IMR-90 (cell line): ENCODE data around the gene ITGA5. TPM values are rescaled to one million over a fixed set of nuclear protein-coding genes. Genes with fewer than 3 reads are reported as not detected.

ENCODE experiments used
- ATAC-seq: fragments of 200-7000 bp; cut with Tn5 transposase; 2 replicates; pipeline ENCODE4 v1.9.1; 2020; ENCODE audit warnings: low read depth, mild to moderate bottlenecking, moderate library complexity
- BruUV-seq: library from RNA; stranded (reverse); fragments of 400-500 nt; replicated peaks from 2 replicates; lab custom pipeline; 2021; lab: Mats Ljungman, UMichigan
- CTCF ChIA-PET: fragments of 300-600 bp; formaldehyde crosslinking; extraction: SDS; loops from one replicate; lab custom pipeline; 2021; ENCODE audit warnings: antibody characterized with exemption; lab: Yijun Ruan, JAX
- POLR2A ChIA-PET: fragments of 300-600 bp; sonication (Branson Sonifier 250); formaldehyde crosslinking; loops from one replicate; lab custom pipeline; 2022; ENCODE audit warnings: antibody characterized with exemption; ENCODE audit not compliant: unreplicated experiment; lab: Charles Lee
- DNase-seq: peaks from one replicate; pipeline ENCODE4 v3.0.0; 2013
- H2AFZ ChIP-seq: replicated peaks from 2 replicates; pipeline ENCODE3; 2013; ENCODE audit warnings: low read length, mild to moderate bottlenecking; ENCODE audit not compliant: poor library complexity
- H2AK5ac ChIP-seq: 2 replicates; pipeline ENCODE4 v1.6.1; 2013; ENCODE audit warnings: low read depth, low read length, inconsistent platforms
- H2AK9ac ChIP-seq: replicated peaks from 2 replicates; pipeline ENCODE3; 2013; ENCODE audit warnings: mild to moderate bottlenecking, low read depth, low read length, moderate library complexity; ENCODE audit not compliant: poor library complexity
- H2BK120ac ChIP-seq: 2 replicates; pipeline ENCODE4 v1.6.1; 2013; ENCODE audit warnings: low read depth, low read length, inconsistent platforms
- H2BK15ac ChIP-seq: 3 replicates; pipeline ENCODE4 v1.6.1; 2013; ENCODE audit warnings: low read depth, low read length, inconsistent platforms
- H2BK20ac ChIP-seq: 2 replicates; pipeline ENCODE4 v1.6.1; 2013; ENCODE audit warnings: low read depth, mild to moderate bottlenecking, inconsistent platforms, low read length, moderate library complexity
- H2BK5ac ChIP-seq: 2 replicates; pipeline ENCODE4 v1.6.1; 2013; ENCODE audit warnings: mild to moderate bottlenecking, low read depth, low read length, inconsistent platforms; ENCODE audit not compliant: poor library complexity, severe bottlenecking
- H3K14ac ChIP-seq: replicated peaks from 2 replicates; pipeline ENCODE4 v1.6.1; 2013; ENCODE audit warnings: low read depth, low read length, inconsistent platforms
- H3K18ac ChIP-seq: 2 replicates; pipeline ENCODE4 v1.6.1; 2013; ENCODE audit warnings: low read depth, low read length, control low read depth
- H3K23ac ChIP-seq: 2 replicates; pipeline ENCODE4 v1.6.1; 2013; ENCODE audit warnings: low read depth, low read length, inconsistent platforms
- H3K27ac ChIP-seq: 2 replicates; pipeline ENCODE4 v1.5.1; 2013; ENCODE audit warnings: mild to moderate bottlenecking, control low read depth, low read length; ENCODE audit not compliant: insufficient read depth
- H3K27me3 ChIP-seq: 2 replicates; pipeline ENCODE4 v1.6.1; 2013; ENCODE audit warnings: low read length; ENCODE audit not compliant: control insufficient read depth, insufficient read depth
- H3K36me3 ChIP-seq: 2 replicates; pipeline ENCODE4 v1.6.1; 2013; ENCODE audit warnings: low read length, mixed read lengths; ENCODE audit not compliant: control insufficient read depth, insufficient read depth
- H3K4ac ChIP-seq: 2 replicates; pipeline ENCODE4 v1.6.1; 2013; ENCODE audit warnings: low read depth, low read length, inconsistent platforms
- H3K4me1 ChIP-seq: 2 replicates; pipeline ENCODE4 v1.6.1; 2013; ENCODE audit warnings: low read length, mixed read lengths; ENCODE audit not compliant: control insufficient read depth, insufficient read depth
- H3K4me2 ChIP-seq: 2 replicates; pipeline ENCODE4 v1.6.1; 2013; ENCODE audit warnings: low read depth, mild to moderate bottlenecking, control low read depth, low read length, moderate library complexity
- H3K4me3 ChIP-seq: 2 replicates; pipeline ENCODE4 v1.5.1; 2013; ENCODE audit warnings: low read depth, mild to moderate bottlenecking, control low read depth, low read length, moderate library complexity; ENCODE audit not compliant: insufficient read depth
- H3K56ac ChIP-seq: 2 replicates; pipeline ENCODE4 v1.6.1; 2013; ENCODE audit warnings: low read length, inconsistent platforms; ENCODE audit not compliant: insufficient read depth; ENCODE audit errors: extremely low read depth
- H3K79me1 ChIP-seq, 2 experiments: 2 replicates each; pipeline ENCODE4 v1.6.1; 2013; ENCODE audit warnings: low read length in 2 of 2, inconsistent platforms in 1 of 2, low read depth in 1 of 2
- H3K9ac ChIP-seq: 2 replicates; pipeline ENCODE4 v1.6.1; 2013; ENCODE audit warnings: low read depth, low read length, control low read depth
- H3K9me1 ChIP-seq: 2 replicates; pipeline ENCODE4 v1.6.1; 2013; ENCODE audit warnings: low read length, inconsistent platforms; ENCODE audit not compliant: insufficient read depth
- H3K9me3 ChIP-seq: 2 replicates; pipeline ENCODE4 v1.6.1; 2013; ENCODE audit warnings: low read length; ENCODE audit not compliant: control insufficient read depth, insufficient read depth
- H4K20me1 ChIP-seq: 2 replicates; pipeline ENCODE4 v1.6.1; 2013; ENCODE audit warnings: low read length, inconsistent platforms; ENCODE audit not compliant: insufficient read depth
- H4K5ac ChIP-seq: 2 replicates; pipeline ENCODE4 v1.6.1; 2013; ENCODE audit warnings: mild to moderate bottlenecking, low read depth, low read length, control low read depth
- H4K8ac ChIP-seq, 2 experiments: 2 replicates each; pipeline ENCODE4 v1.6.1; 2013; ENCODE audit warnings: low read depth in 2 of 2, low read length in 2 of 2, control low read depth in 1 of 2, inconsistent platforms in 1 of 2
- H4K91ac ChIP-seq: 2 replicates; pipeline ENCODE4 v1.6.1; 2013; ENCODE audit warnings: low read depth, low read length, inconsistent platforms; ENCODE audit not compliant: insufficient read depth
- BHLHE40 ChIP-seq: fragments of 150-350 bp; IDR thresholded peaks from 2 replicates; pipeline ENCODE4 v1.6.1; 2016; ENCODE audit warnings: mild to moderate bottlenecking, low read depth, low read length
- CEBPB ChIP-seq: IDR thresholded peaks from 2 replicates; pipeline ENCODE4 v1.6.1; 2012; ENCODE audit warnings: low read depth, low read length, improper control_type of control experiment
- CHD1 ChIP-seq: IDR thresholded peaks from 2 replicates; pipeline ENCODE4 v1.6.1; 2012; ENCODE audit warnings: low read depth, low read length, improper control_type of control experiment
- CTCF ChIP-seq: conservative IDR thresholded peaks from 2 replicates; pipeline ENCODE4 v1.5.1; 2012; ENCODE audit warnings: mild to moderate bottlenecking, low read depth, low read length, improper control_type of control experiment
- ELK1 ChIP-seq: fragments of 150-350 bp; IDR thresholded peaks from 2 replicates; pipeline ENCODE4 v1.6.1; 2016; ENCODE audit warnings: low read depth, mild to moderate bottlenecking, low read length, moderate library complexity, borderline replicate concordance
- FOS ChIP-seq: fragments of 150-350 bp; IDR thresholded peaks from 2 replicates; pipeline ENCODE4 v1.6.1; 2016; ENCODE audit warnings: low read depth, low read length
- MAFK ChIP-seq: IDR thresholded peaks from 2 replicates; pipeline ENCODE4 v1.6.1; 2012; ENCODE audit warnings: low read depth, low read length, improper control_type of control experiment
- MAZ ChIP-seq: IDR thresholded peaks from 2 replicates; pipeline ENCODE4 v1.6.1; 2012; ENCODE audit warnings: low read depth, mild to moderate bottlenecking, low read length, improper control_type of control experiment, moderate library complexity, borderline replicate concordance
- MXI1 ChIP-seq: IDR thresholded peaks from 2 replicates; pipeline ENCODE4 v1.6.1; 2012; ENCODE audit warnings: low read depth, mild to moderate bottlenecking, low read length, moderate library complexity, borderline replicate concordance
- NFE2L2 ChIP-seq: fragments of 150-350 bp; IDR thresholded peaks from 2 replicates; pipeline ENCODE4 v1.6.1; 2016; ENCODE audit warnings: low read depth, mild to moderate bottlenecking, low read length
- POLR2A ChIP-seq: IDR thresholded peaks from 2 replicates; pipeline ENCODE4 v1.6.1; 2012; ENCODE audit warnings: mild to moderate bottlenecking, low read depth, low read length
- RAD21 ChIP-seq: IDR thresholded peaks from 2 replicates; pipeline ENCODE4 v1.6.1; 2012; ENCODE audit warnings: low read length, improper control_type of control experiment
- RCOR1 ChIP-seq: IDR thresholded peaks from 2 replicates; pipeline ENCODE4 v1.6.1; 2012; ENCODE audit warnings: mild to moderate bottlenecking, low read length, improper control_type of control experiment; ENCODE audit not compliant: insufficient replicate concordance
- RFX5 ChIP-seq: IDR thresholded peaks from 2 replicates; pipeline ENCODE4 v1.8.0; 2012; ENCODE audit warnings: low read depth, mild to moderate bottlenecking, low read length, moderate library complexity
- SMC3 ChIP-seq: fragments of 150-350 bp; IDR thresholded peaks from 2 replicates; pipeline ENCODE4 v1.6.1; 2016; ENCODE audit warnings: low read depth, mild to moderate bottlenecking, antibody characterized with exemption, low read length, moderate library complexity
- USF2 ChIP-seq: fragments of 150-350 bp; IDR thresholded peaks from 2 replicates; pipeline ENCODE4 v1.6.1; 2017; ENCODE audit warnings: mild to moderate bottlenecking, antibody characterized with exemption, low read length, low read depth
- WGBS, 2 experiments: methylation state at CpG; one replicate each; pipeline versions ENCODE4 v1.1.5 to v1.1.7; 2013; ENCODE audit warnings: missing lambda C conversion rate in 2 of 2; ENCODE audit not compliant: insufficient read length in 1 of 2; ENCODE audit errors: extremely low coverage in 2 of 2; 5-methylcytosine and 5-hydroxymethylcytosine counted together
- dilution Hi-C: fragments of 300-500 bp; cut with HindIII; formaldehyde crosslinking; loops from one replicate; pipeline ENCODE4 v1.14.3; 2018; ENCODE audit warnings: low sequenced_read_pairs; ENCODE audit not compliant: unreplicated experiment
- in situ Hi-C: fragments of 300-500 bp; cut with MboI; formaldehyde crosslinking; loops from 3 replicates; pipeline ENCODE4 v1.14.3; 2019; ENCODE audit warnings: low sequenced_read_pairs, inconsistent platforms, mixed read lengths
- intact Hi-C: fragments of 100-400 bp; cut with micrococcal nuclease; formaldehyde crosslinking; loops from 2 replicates; pipeline ENCODE4 v1.10.0; 2022
- polyA plus RNA-seq, 3 experiments: library from polyadenylated mRNA; depleted of rRNA; stranded (reverse); fragments of >200 nt; gene quantifications; 2 replicates each; pipeline ENCODE4 v1.2.3, GENCODE V29; 2012; ENCODE audit warnings: low replicate concordance in 1 of 3
- total RNA-seq: library from RNA; depleted of rRNA; stranded (reverse); fragments of >200 nt; gene quantifications from 2 replicates; pipeline ENCODE4 v1.2.3, GENCODE V29; 2012

The ITGA5 gene
- total and polyA plus RNA-seq, 2 of the 4 experiments (the other 2 are of a cell fraction): 159 to 259 TPM

GRCh38 chr12:54447917-54448316 lies 28.9 kb upstream of the ITGA5 start:
- dilution Hi-C loops (no loop called here), in situ Hi-C loops (no loop called here), intact Hi-C loops (no loop called here)
- Histone ChIP-seq H3K36me3 (no peaks in the 10 kb centered on the region), H2BK15ac (no peak overlapping the region), H3K4me1 (no peaks in the 10 kb centered on the region), H3K9me1 (no peaks in the 10 kb centered on the region), H2AK5ac (no peak overlapping the region), H3K9ac (no peak overlapping the region), H2AFZ (no peak overlapping the region), H4K5ac (no peak overlapping the region), H4K8ac (no peak overlapping the region), H2BK20ac (no peak overlapping the region), H2BK5ac (no peak overlapping the region), H3K23ac (no peak overlapping the region), H3K4me3 (no peak overlapping the region), H3K27ac (no peak overlapping the region), H3K79me1 (no peaks in the 10 kb centered on the region), H3K14ac (no peak overlapping the region), H3K4ac (no peak overlapping the region), H3K4me2 (no peak overlapping the region), H3K27me3 (peaks cover 40% of the 10 kb centered on the region), H2BK120ac (no peak overlapping the region), H3K18ac (no peak overlapping the region), H3K9me3 (no peaks in the 10 kb centered on the region), H4K91ac (no peak overlapping the region), H2AK9ac (no peak overlapping the region), H3K56ac (no peak overlapping the region), H4K20me1 (no peaks in the 10 kb centered on the region)
- POLR2A ChIA-PET: no interaction called here
- BruUV-seq: no TSS peak
- ATAC-seq (no peak), DNase-seq (no peak)
- CTCF ChIA-PET: interaction anchor here (0.6 kb wide), 1 partner anchor 195 kb away, joined by 3 read pairs; no protein-coding TSS in a partner anchor
- TF ChIP-seq FOS (no peak), RFX5 (no peak), ELK1 (no peak), POLR2A (no peak), BHLHE40 (no peak), RAD21 (no peak), CEBPB (no peak), MAZ (no peak), USF2 (no peak), SMC3 (no peak), MAFK (no peak), CTCF (no peak), MXI1 (no peak), RCOR1 (no peak), NFE2L2 (no peak), CHD1 (no peak)
- no CpG with 5 or more reads among the region's 2 CpGs for WGBS, 2 experiments
